Stimulated activated naive CD4-positive, alpha-beta T cell (primary cell): ENCODE results near the gene XYLT1.
A peak's percentile ranks its signal among the peaks of the same experiment; 100 is the strongest.
"Not testable (repeated sequence)": the region's sequence is repeated elsewhere in the genome, so short reads cannot be mapped to it uniquely, and the experiment has no call there.

ENCODE experiments used
- DNase-seq, 6 experiments: peaks; one replicate each; lab custom pipeline; 2025; lab: John Stamatoyannopoulos, UW

The XYLT1 gene

GRCh38 chr16:17491140-17491662 lies 20.4 kb upstream of the XYLT1 start:
- DNase-seq = no peak

GRCh38 chr16:17488506-17488905 lies 17.7 kb upstream of the XYLT1 start:
- no peak for DNase-seq

GRCh38 chr16:17483351-17483750 lies 12.6 kb upstream of the XYLT1 start:
- no peak for DNase-seq

- not testable (repeated sequence) for DNase-seq
These were observed 11.6 kb upstream of the XYLT1 start for GRCh38 chr16:17482341-17482740.

- no peak for DNase-seq
These were observed 11.0 kb upstream of the XYLT1 start for GRCh38 chr16:17481736-17482135.

- not testable (repeated sequence) for DNase-seq
These were observed 6.4 kb upstream of the XYLT1 start for GRCh38 chr16:17477260-17477545.

GRCh38 chr16:17476414-17477259 lies 5.9 kb upstream of the XYLT1 start:
- peak in 5 of 6 experiments; percentile 10 to 47 (median 29) for DNase-seq

- no peak for DNase-seq
These were observed 4.3 kb upstream of the XYLT1 start for GRCh38 chr16:17475104-17475503.

GRCh38 chr16:17474572-17474971 lies 3.8 kb upstream of the XYLT1 start:
- peak in 1 of 6 experiments; percentile 43 for DNase-seq

- peak in 1 of 6 experiments; percentile 20 for DNase-seq
These were observed 3.3 kb upstream of the XYLT1 start for GRCh38 chr16:17474037-17474436.

GRCh38 chr16:17471719-17472461 lies 1.1 kb upstream of the XYLT1 start:
- DNase-seq = no peak

GRCh38 chr16:17470182-17470907 lies 415 bp downstream of the XYLT1 start:
- DNase-seq = peak in 4 of 6 experiments; percentile 15 to 65 (median 50)

GRCh38 chr16:17469741-17470181 lies 999 bp downstream of the XYLT1 start:
- DNase-seq = peak in 2 of 6 experiments; percentile 44 to 67

GRCh38 chr16:17469011-17469740 lies 1.6 kb downstream of the XYLT1 start:
- DNase-seq = no peak

- peak in 1 of 6 experiments; percentile 9 for DNase-seq
These were observed 2.1 kb downstream of the XYLT1 start for GRCh38 chr16:17468611-17469010.

GRCh38 chr16:17467923-17468540 lies 2.7 kb downstream of the XYLT1 start:
- peak in 5 of 6 experiments; percentile 8 to 25 (median 13) for DNase-seq

- no peak for DNase-seq
These were observed 3.9 kb downstream of the XYLT1 start for GRCh38 chr16:17466876-17467275.

GRCh38 chr16:17465460-17465859 lies 5.3 kb downstream of the XYLT1 start:
- no peak for DNase-seq

- no peak for DNase-seq
These were observed 7.4 kb downstream of the XYLT1 start for GRCh38 chr16:17463335-17463734.

- no peak for DNase-seq
These were observed 8.6 kb downstream of the XYLT1 start for GRCh38 chr16:17461951-17462729.
